GM04504 (cell line): ENCODE data around the gene KIF5B.

Experiments
- DNase-seq: peaks from one replicate; pipeline ENCODE4 v3.0.0-alpha.2; 2012; ENCODE audit warnings: low read depth

KIF5B gene

DNA sequence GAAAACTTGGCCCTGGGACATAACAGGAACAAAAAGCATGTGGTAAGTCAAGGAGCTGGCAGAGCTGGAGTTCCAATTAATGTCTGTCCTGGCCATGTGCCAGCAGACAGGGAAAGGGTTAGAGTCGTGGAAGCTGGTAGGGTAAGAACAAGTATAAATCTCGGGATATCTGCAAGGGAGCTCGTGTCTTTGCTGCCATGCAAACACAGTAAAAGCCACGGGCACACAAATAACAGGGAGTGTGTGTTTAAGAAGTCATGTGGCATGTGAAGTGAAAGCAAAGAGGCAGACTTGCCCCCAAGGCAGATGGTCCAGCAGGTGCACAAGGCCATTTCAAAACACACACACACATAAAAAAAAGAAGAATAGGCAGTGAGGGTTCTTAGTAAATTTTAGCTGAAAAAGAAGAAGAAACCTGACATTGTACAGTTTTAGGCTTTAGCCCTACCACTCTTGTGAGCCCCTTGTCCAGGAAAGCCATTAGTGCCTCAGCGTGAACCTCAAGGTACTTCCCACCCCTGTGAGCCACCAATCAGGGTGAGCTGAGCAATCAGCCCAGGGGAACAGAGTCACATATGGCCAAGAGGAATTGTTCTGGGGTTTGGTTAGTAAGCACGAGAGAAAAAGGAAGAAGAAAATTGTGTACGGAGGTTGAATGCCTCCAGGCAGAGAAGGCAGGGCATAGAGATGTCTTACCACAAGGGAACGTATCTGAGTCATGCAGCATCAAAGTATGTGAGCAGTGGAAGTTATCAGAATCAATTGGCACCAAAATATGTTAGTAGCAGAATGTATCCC is 94.7 kb downstream of the KIF5B start:
- DNase-seq, result peak; percentile 44

DNA sequence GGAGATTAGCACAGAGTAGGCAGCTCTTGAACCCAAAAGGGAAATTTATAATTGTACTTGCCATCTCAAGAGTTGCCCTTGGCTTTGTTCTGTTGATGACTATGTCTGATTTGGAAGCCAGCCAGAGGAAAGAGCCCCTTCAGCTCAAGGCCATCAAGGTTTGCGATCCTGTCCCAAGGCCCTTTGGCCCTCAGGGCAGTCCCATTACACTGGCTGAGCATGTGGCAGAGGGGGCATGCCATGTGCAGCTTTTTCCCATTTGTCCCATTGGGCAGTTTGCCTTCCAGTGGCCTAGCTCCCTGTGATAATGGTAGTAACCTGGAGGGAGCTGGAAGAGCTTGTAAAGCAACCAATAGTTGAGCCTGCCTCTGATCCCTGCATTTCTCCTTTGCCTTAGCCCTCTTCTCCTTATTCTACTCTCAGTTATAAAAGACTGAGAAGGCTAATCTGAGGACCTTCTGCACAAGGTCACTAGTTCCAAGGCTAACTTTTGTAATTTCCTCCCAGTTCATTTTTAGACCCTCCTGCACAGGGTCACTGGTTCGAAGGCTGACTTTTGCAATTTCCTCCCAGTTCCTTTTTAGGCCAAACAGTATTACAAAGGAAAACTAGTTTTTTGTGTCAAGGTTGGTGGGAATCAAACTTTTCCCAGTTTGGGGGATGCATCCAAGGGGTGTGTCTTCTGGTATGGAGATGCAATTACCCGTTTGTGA is 96.6 kb downstream of the KIF5B start:
- no peak for DNase-seq
